Measurements from ENCODE around the gene ADISSP. TPM values are rescaled to one million over a fixed set of nuclear protein-coding genes. Genes with fewer than 3 reads are reported as not detected.
A peak's percentile ranks its signal among the peaks of the same experiment; 100 is the strongest.

ADISSP gene
- total and polyA plus RNA-seq, 2 experiments from 2014 or later = 86.6 to 126 TPM

GRCh38 chr20:3752386-3752759 lies 15.2 kb downstream of the ADISSP start (continued):
- TF ChIP-seq CTCF (conservative IDR thresholded peaks at IDR 0.05; ENCODE audit: low read depth in 2 of 2) (no peak), JUNB (IDR thresholded peaks at IDR 0.05; ENCODE audit: unreplicated experiment) (no peak), ETS1 (IDR thresholded peaks at IDR 0.05) (no peak)

- H3K27ac ChIP-seq (ENCODE audit: low read depth) = no peak overlapping the region
- H3K4me3 Mint-ChIP-seq = peak overlapping the region; percentile 74
- H3K36me3 ChIP-seq (ENCODE audit: insufficient read depth) = 0 out of 2 replicates have a peak, but pooled peaks cover 3% of the 10 kb centered on the region
- peaks cover 15% of the 10 kb centered on the region for H3K4me1 Mint-ChIP-seq
- H3K27me3 ChIP-seq (ENCODE audit: insufficient read depth) = peaks cover 25% of the 10 kb centered on the region
- peaks cover 4% of the 10 kb centered on the region; the same call in 1 of the 3 replicates for H3K9me3 Mint-ChIP-seq
- peaks cover 12% of the 10 kb centered on the region; the same call in 1 of the 2 replicates for H3K4me1 ChIP-seq (ENCODE audit: insufficient read depth)
- H2AFZ ChIP-seq = no peak overlapping the region
- H3K27ac Mint-ChIP-seq = no peak overlapping the region; the same call in 1 of the 2 replicates
- DNase-seq (ENCODE audit: low spot score) (peak; percentile 83), ATAC-seq (peak; percentile 58)
- no peaks in the 10 kb centered on the region for H3K79me2 ChIP-seq (replicated peaks; ENCODE audit: insufficient read depth)
- H3F3A ChIP-seq (replicated peaks; ENCODE audit: low read depth) = peaks cover 14% of the 10 kb centered on the region
- peak overlapping the region; percentile 93 for H3K4me2 ChIP-seq
- peaks cover 3% of the 10 kb centered on the region; the same call in 1 of the 3 replicates for H3K36me3 Mint-ChIP-seq (ENCODE audit: low read depth)
- H3K27me3 Mint-ChIP-seq (ENCODE audit: insufficient read depth, low read depth, poor library complexity) = peaks cover 28% of the 10 kb centered on the region
- H3K9me2 ChIP-seq (ENCODE audit: insufficient read depth) = no peaks in the 10 kb centered on the region
- H4K20me1 ChIP-seq (replicated peaks; ENCODE audit: insufficient read depth) = peaks cover 11% of the 10 kb centered on the region; the same call in 1 of the 2 replicates
- TF ChIP-seq POLR2AphosphoS5 (IDR thresholded peaks at IDR 0.05; ENCODE audit: low read depth) (peak; percentile 60), CREB1 (CRISPR knock-in tag; IDR thresholded peaks at IDR 0.05; ENCODE audit: low read depth) (peak; percentile 74), EZH2phosphoT487 (IDR thresholded peaks at IDR 0.05; ENCODE audit: unreplicated experiment) (no peak)
- peak overlapping the region; percentile 73 for H3K4me3 ChIP-seq
Measured at GRCh38 chr20:3751675-3752385, 15.7 kb downstream of the ADISSP start.

GRCh38 chr20:3751305-3751674 lies 16.3 kb downstream of the ADISSP start:
- peaks cover 28% of the 10 kb centered on the region for H3K27me3 ChIP-seq (ENCODE audit: insufficient read depth)
- H3K4me1 Mint-ChIP-seq = peaks cover 15% of the 10 kb centered on the region
- H3K4me1 ChIP-seq (ENCODE audit: insufficient read depth) = peaks cover 12% of the 10 kb centered on the region; the same call in 1 of the 2 replicates
- peaks cover 29% of the 10 kb centered on the region for H3K27me3 Mint-ChIP-seq (ENCODE audit: insufficient read depth, low read depth, poor library complexity)
- H3K4me3 Mint-ChIP-seq = peak overlapping the region; percentile 58
- no peaks in the 10 kb centered on the region for H3K36me3 ChIP-seq (ENCODE audit: insufficient read depth)
- peak overlapping the region; percentile 93 for H3K4me2 ChIP-seq
- no peaks in the 10 kb centered on the region for H3K79me2 ChIP-seq (replicated peaks; ENCODE audit: insufficient read depth)
- ATAC-seq = peak; percentile 27
- peaks cover 11% of the 10 kb centered on the region; the same call in 1 of the 2 replicates for H4K20me1 ChIP-seq (replicated peaks; ENCODE audit: insufficient read depth)
- peak; percentile 58 for DNase-seq (ENCODE audit: low spot score)
- H3K9me2 ChIP-seq (ENCODE audit: insufficient read depth) = no peaks in the 10 kb centered on the region
- H3K4me3 ChIP-seq = peak overlapping the region; percentile 73
- H3K9me3 Mint-ChIP-seq = peaks cover 4% of the 10 kb centered on the region; the same call in 1 of the 3 replicates
- no peak overlapping the region for H3K27ac ChIP-seq (ENCODE audit: low read depth)
- no peaks in the 10 kb centered on the region; the same call in 2 of the 3 replicates for H3K36me3 Mint-ChIP-seq (ENCODE audit: low read depth)
- no peak overlapping the region for H2AFZ ChIP-seq
- TF ChIP-seq ZNF114 (CRISPR knock-in tag; IDR thresholded peaks at IDR 0.05) (no peak), ETS1 (IDR thresholded peaks at IDR 0.05) (no peak), EZH2 (IDR thresholded peaks at IDR 0.05; ENCODE audit: low read depth, unreplicated experiment) (no peak), CTCF (conservative IDR thresholded peaks at IDR 0.05; ENCODE audit: low read depth in 2 of 2) (peak; percentile 38 to 49; a peak in 3 of 4 replicates), EZH2phosphoT487 (IDR thresholded peaks at IDR 0.05; ENCODE audit: unreplicated experiment) (no peak), POLR2AphosphoS5 (IDR thresholded peaks at IDR 0.05; ENCODE audit: low read depth) (no peak), REST (IDR thresholded peaks at IDR 0.05; ENCODE audit: unreplicated experiment) (no peak)
- no peak overlapping the region for H3K27ac Mint-ChIP-seq
- peaks cover 14% of the 10 kb centered on the region for H3F3A ChIP-seq (replicated peaks; ENCODE audit: low read depth)

Data from GM23338 (cell line).